Measurements from ENCODE around the gene UTRN. TPM values are rescaled to one million over a fixed set of nuclear protein-coding genes. Genes with fewer than 3 reads are reported as not detected.

UTRN gene
- 49.9 TPM for polyA plus RNA-seq (2013)

DNA sequence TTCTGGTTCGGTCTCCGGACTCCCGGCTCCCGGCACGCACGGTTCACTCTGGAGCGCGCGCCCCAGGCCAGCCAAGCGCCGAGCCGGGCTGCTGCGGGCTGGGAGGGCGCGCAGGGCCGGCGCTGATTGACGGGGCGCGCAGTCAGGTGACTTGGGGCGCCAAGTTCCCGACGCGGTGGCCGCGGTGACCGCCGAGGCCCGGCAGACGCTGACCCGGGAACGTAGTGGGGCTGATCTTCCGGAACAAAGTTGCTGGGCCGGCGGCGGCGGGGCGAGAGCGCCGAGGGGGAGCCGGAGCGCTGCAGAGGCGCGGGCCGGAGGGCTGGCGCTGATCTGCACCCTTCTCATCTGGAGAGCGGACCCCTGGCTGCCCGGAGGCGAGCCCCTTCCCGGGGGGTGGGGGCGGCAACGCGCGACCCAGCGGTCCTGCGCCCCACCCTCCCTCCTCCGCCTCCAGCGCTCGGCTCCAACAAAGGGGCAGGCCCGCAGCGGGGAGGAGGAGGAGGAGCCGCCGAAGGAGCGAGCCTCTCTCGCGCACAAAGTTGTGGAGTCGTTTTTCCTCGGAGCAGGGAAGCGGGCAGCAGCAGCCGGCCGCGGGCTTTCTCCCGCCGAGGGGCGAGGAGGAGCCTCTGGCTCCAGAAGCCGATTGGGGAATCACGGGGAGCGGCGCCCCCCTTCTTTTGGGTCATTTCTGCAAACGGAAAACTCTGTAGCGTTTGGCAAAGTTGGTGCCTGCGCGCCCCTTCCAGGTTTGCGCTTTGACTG lies at the start of gene UTRN:
Gene UTRN (plus strand): TSS at position 553 of the 765 bp plus-strand sequence. CDS start 6,494 bp downstream, outside the sequence.
- DNase-seq: peak; percentile 77 to 88 (median 86)
- Histone ChIP-seq H3K4me1 (ENCODE audit: control extremely low read depth in 1 of 4, control insufficient read depth in 4 of 4, insufficient read depth in 4 of 4, low read length in 3 of 4) (peaks cover 0 to 24% (median 12%) of the 10 kb centered on the region in 4 experiments), H3K4me3 (ENCODE audit: control insufficient read depth in 1 of 7, extremely low read depth in 1 of 7, insufficient read depth in 4 of 7, low read depth in 2 of 7, low read length in 6 of 7) (peak within 1 kb of the TSS; percentile 88 to 99 (median 95)), H3K9me3 (ENCODE audit: control extremely low read depth in 1 of 5, control insufficient read depth in 4 of 5, insufficient read depth in 2 of 5, low read depth in 1 of 5, low read length in 4 of 5) (no peaks in the 10 kb centered on the region), H3K27me3 (replicated peaks in 2 of 5; ENCODE audit: control insufficient read depth in 4 of 5, insufficient read depth in 5 of 5, low read length in 4 of 5) (no peaks in the 10 kb centered on the region), H3K27ac (ENCODE audit: insufficient read depth in 1 of 2, low read depth in 1 of 2, low read length in 2 of 2, poor library complexity in 1 of 2, severe bottlenecking in 2 of 2) (peak within 1 kb of the TSS; percentile 40 to 69), H3K36me3 (ENCODE audit: control insufficient read depth in 4 of 4, insufficient read depth in 4 of 4, low read length in 3 of 4) (no peaks in the 10 kb centered on the region)
- 0% methylated on average over 59 of the region's 84 CpGs for WGBS (ENCODE audit: insufficient coverage)
- ChIA-PET POLR2A (interaction anchor here (0.6 kb wide), 1 partner anchor 185 kb away, joined by 3 read pairs; no protein-coding TSS in a partner anchor), CTCF (interaction anchor here (0.6 to 2.0 kb wide), 6 partner anchors 16 to 143 kb away, joined by 3 to 7 read pairs (median 6); no protein-coding TSS in a partner anchor)

DNA sequence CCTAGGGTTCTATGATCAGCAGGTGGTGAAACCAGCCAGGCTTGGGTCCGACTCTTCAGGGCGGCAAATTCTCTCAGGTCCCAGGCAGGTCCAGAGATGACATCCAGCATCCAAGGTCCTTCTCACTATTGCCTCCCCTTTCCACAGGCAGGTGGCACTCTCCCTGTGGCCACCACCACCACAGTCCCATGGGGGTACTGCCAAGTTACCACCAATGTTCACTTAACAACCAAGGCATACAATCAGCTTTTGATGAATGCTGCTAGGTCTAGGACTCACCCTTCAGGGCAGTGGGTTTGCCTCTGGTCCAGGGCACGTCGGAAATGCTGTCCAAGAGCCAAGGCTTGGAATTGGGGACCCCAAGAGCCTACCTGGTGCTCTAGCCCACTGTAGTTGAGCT lies 40.4 kb upstream of the UTRN start:
- H3K27ac ChIP-seq (ENCODE audit: insufficient read depth in 1 of 2, low read depth in 1 of 2, low read length in 2 of 2, poor library complexity in 1 of 2, severe bottlenecking in 2 of 2): no peak overlapping the region
- DNase-seq: no peak
- H3K36me3 ChIP-seq (ENCODE audit: control insufficient read depth in 4 of 4, insufficient read depth in 4 of 4, low read length in 3 of 4): no peaks in the 10 kb centered on the region
- no peak overlapping the region for H3K4me3 ChIP-seq (ENCODE audit: control insufficient read depth in 1 of 7, extremely low read depth in 1 of 7, insufficient read depth in 4 of 7, low read depth in 2 of 7, low read length in 6 of 7)
- peaks cover 0 to 13% (median 2%) of the 10 kb centered on the region in 5 experiments for H3K9me3 ChIP-seq (ENCODE audit: control extremely low read depth in 1 of 5, control insufficient read depth in 4 of 5, insufficient read depth in 2 of 5, low read depth in 1 of 5, low read length in 4 of 5)
- 100% methylated on average over 4 of the region's 4 CpGs for WGBS (ENCODE audit: insufficient coverage)
- H3K4me1 ChIP-seq (ENCODE audit: control extremely low read depth in 1 of 4, control insufficient read depth in 4 of 4, insufficient read depth in 4 of 4, low read length in 3 of 4): peaks cover 0 to 2% (median 0%) of the 10 kb centered on the region in 4 experiments
- no peaks in the 10 kb centered on the region for H3K27me3 ChIP-seq (replicated peaks in 2 of 5; ENCODE audit: control insufficient read depth in 4 of 5, insufficient read depth in 5 of 5, low read length in 4 of 5)
- ChIA-PET POLR2A (no interaction called here), CTCF (no interaction called here)

DNA sequence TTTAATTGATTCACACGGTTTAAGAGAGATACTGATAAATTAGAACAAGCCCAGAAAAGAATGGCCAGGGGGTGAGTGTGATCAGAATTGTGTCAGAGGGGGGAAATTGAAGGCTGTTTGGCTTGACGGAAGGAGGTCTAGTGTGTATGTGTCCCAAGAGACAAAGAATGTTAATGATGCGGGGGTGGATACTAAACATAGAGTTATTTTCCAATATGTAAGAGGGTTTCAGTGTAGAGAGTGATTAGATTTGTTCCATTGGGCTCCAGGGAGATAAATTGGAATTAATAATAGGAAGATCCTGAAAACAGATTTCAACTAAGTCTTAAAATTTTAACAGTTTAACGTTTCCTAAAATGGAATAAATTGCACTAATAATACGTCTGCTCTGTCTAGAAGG lies 38.1 kb upstream of the UTRN start:
- H3K27ac ChIP-seq (ENCODE audit: insufficient read depth in 1 of 2, low read depth in 1 of 2, low read length in 2 of 2, poor library complexity in 1 of 2, severe bottlenecking in 2 of 2): no peak overlapping the region
- ChIA-PET CTCF (no interaction called here), POLR2A (no interaction called here)

DNA sequence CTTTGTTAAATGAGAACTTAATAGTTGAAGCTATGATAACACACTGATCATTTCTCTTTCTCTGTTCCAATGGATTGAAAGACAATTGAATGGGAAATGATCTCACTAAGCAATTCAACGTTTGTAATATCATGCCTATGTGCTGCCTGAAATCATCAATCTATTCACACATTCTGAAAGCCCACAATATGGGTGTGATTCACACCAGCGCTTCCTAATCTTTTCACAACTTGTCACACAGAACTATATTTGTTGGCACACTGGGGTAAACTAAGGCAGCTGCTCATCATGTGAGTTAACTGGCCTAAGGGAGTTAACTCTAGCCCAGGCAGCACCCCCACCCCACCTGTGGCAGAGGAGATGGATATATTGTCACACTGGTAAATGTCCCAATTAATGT lies 37.1 kb upstream of the UTRN start:
- H3K9me3 ChIP-seq (ENCODE audit: control extremely low read depth in 1 of 5, control insufficient read depth in 4 of 5, insufficient read depth in 2 of 5, low read depth in 1 of 5, low read length in 4 of 5): peaks cover 0 to 13% (median 0%) of the 10 kb centered on the region in 5 experiments
- H3K36me3 ChIP-seq (ENCODE audit: control insufficient read depth in 4 of 4, insufficient read depth in 4 of 4, low read length in 3 of 4): no peaks in the 10 kb centered on the region
- WGBS (ENCODE audit: insufficient coverage): no CpG with 5 or more reads among the region's 2 CpGs
- ChIA-PET POLR2A (no interaction called here), CTCF (interaction anchor here (0.9 kb wide), 1 partner anchor 18 kb away, joined by 3 read pairs; no protein-coding TSS in a partner anchor)
- H3K4me3 ChIP-seq (ENCODE audit: control insufficient read depth in 1 of 7, extremely low read depth in 1 of 7, insufficient read depth in 4 of 7, low read depth in 2 of 7, low read length in 6 of 7): no peak overlapping the region
- H3K27me3 ChIP-seq (replicated peaks in 2 of 5; ENCODE audit: control insufficient read depth in 4 of 5, insufficient read depth in 5 of 5, low read length in 4 of 5): no peaks in the 10 kb centered on the region
- DNase-seq: no peak
- H3K27ac ChIP-seq (ENCODE audit: insufficient read depth in 1 of 2, low read depth in 1 of 2, low read length in 2 of 2, poor library complexity in 1 of 2, severe bottlenecking in 2 of 2): no peak overlapping the region
- peaks cover 0 to 2% (median 0%) of the 10 kb centered on the region in 4 experiments for H3K4me1 ChIP-seq (ENCODE audit: control extremely low read depth in 1 of 4, control insufficient read depth in 4 of 4, insufficient read depth in 4 of 4, low read length in 3 of 4)

More for the DNA sequence above, 38.1 kb upstream of the UTRN start:
- H3K27me3 ChIP-seq (replicated peaks in 2 of 5; ENCODE audit: control insufficient read depth in 4 of 5, insufficient read depth in 5 of 5, low read length in 4 of 5): no peaks in the 10 kb centered on the region
- DNase-seq: no peak
- no peaks in the 10 kb centered on the region for H3K36me3 ChIP-seq (ENCODE audit: control insufficient read depth in 4 of 4, insufficient read depth in 4 of 4, low read length in 3 of 4)
- H3K4me1 ChIP-seq (ENCODE audit: control extremely low read depth in 1 of 4, control insufficient read depth in 4 of 4, insufficient read depth in 4 of 4, low read length in 3 of 4): peaks cover 0 to 2% (median 0%) of the 10 kb centered on the region in 4 experiments
- 98% methylated on average over 5 of the region's 5 CpGs for WGBS (ENCODE audit: insufficient coverage)
- peaks cover 0 to 13% (median under 1%) of the 10 kb centered on the region in 5 experiments for H3K9me3 ChIP-seq (ENCODE audit: control extremely low read depth in 1 of 5, control insufficient read depth in 4 of 5, insufficient read depth in 2 of 5, low read depth in 1 of 5, low read length in 4 of 5)
- no peak overlapping the region for H3K4me3 ChIP-seq (ENCODE audit: control insufficient read depth in 1 of 7, extremely low read depth in 1 of 7, insufficient read depth in 4 of 7, low read depth in 2 of 7, low read length in 6 of 7)

DNA sequence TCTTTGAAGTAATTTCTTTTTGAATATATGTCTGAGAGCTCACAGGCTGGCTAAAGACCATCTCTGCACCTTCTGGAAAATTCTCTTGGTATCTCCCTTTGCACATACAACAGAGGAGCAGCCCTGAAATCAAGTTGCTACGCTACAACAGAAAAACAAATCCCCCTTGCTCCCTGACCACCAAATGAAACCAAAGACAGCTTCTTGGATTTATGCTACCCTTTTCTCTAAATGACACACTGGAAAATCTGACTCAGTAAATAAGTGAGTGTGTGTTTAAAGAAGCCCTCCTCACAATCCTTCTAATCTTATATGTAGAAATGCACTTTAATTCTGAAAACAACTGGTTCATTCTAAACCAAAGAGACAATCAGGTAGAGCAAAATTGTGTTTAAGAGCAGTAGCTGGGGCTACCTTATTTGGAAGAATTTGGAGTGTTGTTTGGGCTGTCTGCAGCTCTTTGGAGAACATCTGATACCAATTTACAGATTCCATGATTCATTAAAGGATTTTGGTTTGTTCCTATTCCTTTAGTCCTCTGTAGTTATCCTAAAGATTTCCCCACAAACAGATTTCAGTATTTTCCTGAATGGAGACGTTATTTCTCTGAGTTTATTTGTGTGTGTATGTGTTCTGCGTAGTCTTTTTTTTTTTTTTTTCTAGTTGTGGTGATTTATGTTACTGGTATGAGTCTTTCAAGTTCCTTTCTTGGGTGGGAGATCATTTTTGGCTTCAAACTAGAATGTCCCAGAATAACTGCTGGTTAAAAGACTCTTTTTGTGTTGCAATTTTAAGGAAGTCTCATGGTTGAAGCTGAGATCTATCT lies 36.4 kb upstream of the UTRN start:
- no CpG with 5 or more reads among the region's 3 CpGs for WGBS (ENCODE audit: insufficient coverage)
- no peaks in the 10 kb centered on the region for H3K27me3 ChIP-seq (replicated peaks in 2 of 5; ENCODE audit: control insufficient read depth in 4 of 5, insufficient read depth in 5 of 5, low read length in 4 of 5)
- CTCF ChIA-PET: interaction anchor here (0.9 kb wide), 1 partner anchor 18 kb away, joined by 3 read pairs; no protein-coding TSS in a partner anchor
- peaks cover 0 to 13% (median 0%) of the 10 kb centered on the region in 5 experiments for H3K9me3 ChIP-seq (ENCODE audit: control extremely low read depth in 1 of 5, control insufficient read depth in 4 of 5, insufficient read depth in 2 of 5, low read depth in 1 of 5, low read length in 4 of 5)
- H3K4me3 ChIP-seq (ENCODE audit: control insufficient read depth in 1 of 7, extremely low read depth in 1 of 7, insufficient read depth in 4 of 7, low read depth in 2 of 7, low read length in 6 of 7): no peak overlapping the region
- DNase-seq: peak in 2 of 3 donors; percentile 44 to 51
- no peak overlapping the region for H3K27ac ChIP-seq (ENCODE audit: insufficient read depth in 1 of 2, low read depth in 1 of 2, low read length in 2 of 2, poor library complexity in 1 of 2, severe bottlenecking in 2 of 2)
- H3K36me3 ChIP-seq (ENCODE audit: control insufficient read depth in 4 of 4, insufficient read depth in 4 of 4, low read length in 3 of 4): no peaks in the 10 kb centered on the region
- peaks cover 0 to 2% (median 0%) of the 10 kb centered on the region in 4 experiments for H3K4me1 ChIP-seq (ENCODE audit: control extremely low read depth in 1 of 4, control insufficient read depth in 4 of 4, insufficient read depth in 4 of 4, low read length in 3 of 4)
- POLR2A ChIA-PET: no interaction called here

DNA sequence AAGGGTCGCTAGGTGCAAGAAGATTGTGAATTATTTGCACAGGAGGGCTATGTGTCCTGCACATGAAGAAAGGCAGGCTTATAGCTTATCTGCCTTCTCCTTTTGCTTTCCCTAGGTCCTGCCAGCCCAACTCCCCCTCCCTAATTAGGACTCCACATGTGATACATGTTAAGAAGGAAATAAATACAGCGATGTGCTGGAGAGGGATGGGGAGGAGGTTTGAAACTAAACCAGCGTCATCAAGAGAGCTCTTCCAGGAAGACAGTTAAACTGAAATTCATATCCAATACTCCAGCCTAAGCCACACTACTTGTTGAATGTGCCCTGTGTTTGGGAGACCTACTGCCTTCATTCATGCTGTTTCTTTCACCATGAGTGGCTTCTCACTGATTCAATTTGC lies 34.9 kb upstream of the UTRN start:
- no peak for DNase-seq
- H3K27me3 ChIP-seq (replicated peaks in 2 of 5; ENCODE audit: control insufficient read depth in 4 of 5, insufficient read depth in 5 of 5, low read length in 4 of 5): no peaks in the 10 kb centered on the region
- POLR2A ChIA-PET: no interaction called here
- H3K36me3 ChIP-seq (ENCODE audit: control insufficient read depth in 4 of 4, insufficient read depth in 4 of 4, low read length in 3 of 4): no peaks in the 10 kb centered on the region
- H3K27ac ChIP-seq (ENCODE audit: insufficient read depth in 1 of 2, low read depth in 1 of 2, low read length in 2 of 2, poor library complexity in 1 of 2, severe bottlenecking in 2 of 2): no peak overlapping the region
- CTCF ChIA-PET: no interaction called here
- H3K9me3 ChIP-seq (ENCODE audit: control extremely low read depth in 1 of 5, control insufficient read depth in 4 of 5, insufficient read depth in 2 of 5, low read depth in 1 of 5, low read length in 4 of 5): peaks cover 0 to 12% (median 0%) of the 10 kb centered on the region in 5 experiments
- no peak overlapping the region for H3K4me3 ChIP-seq (ENCODE audit: control insufficient read depth in 1 of 7, extremely low read depth in 1 of 7, insufficient read depth in 4 of 7, low read depth in 2 of 7, low read length in 6 of 7)
- peaks cover 0 to 2% (median 0%) of the 10 kb centered on the region in 4 experiments for H3K4me1 ChIP-seq (ENCODE audit: control extremely low read depth in 1 of 4, control insufficient read depth in 4 of 4, insufficient read depth in 4 of 4, low read length in 3 of 4)
- 100% methylated on average over 1 of the region's 3 CpGs for WGBS (ENCODE audit: insufficient coverage)

Measured in common myeloid progenitor, CD34-positive (primary cell).